ENCODE results near the gene H2BK1. TPM values are rescaled to one million over a fixed set of nuclear protein-coding genes. Genes with fewer than 3 reads are reported as not detected.

Gene H2BK1
- polyA plus RNA-seq, 1 experiment = not detected

GRCh38 chr7:151251689-151252560 is 41.6 kb upstream of the H2BK1 start:
- POLR2A ChIA-PET = interaction anchor here (0.6 to 1.6 kb wide), 5 partner anchors 9 to 90 kb away, joined by 3 to 7 read pairs (median 5); partner anchors contain the start of genes ABCF2 and NUB1
- CTCF ChIA-PET = interaction anchor here (0.6 to 3.1 kb wide), 7 partner anchors 8 to 141 kb away, joined by 3 to 16 read pairs (median 5); no protein-coding TSS in a partner anchor
- TF ChIP-seq, protein P1, sequence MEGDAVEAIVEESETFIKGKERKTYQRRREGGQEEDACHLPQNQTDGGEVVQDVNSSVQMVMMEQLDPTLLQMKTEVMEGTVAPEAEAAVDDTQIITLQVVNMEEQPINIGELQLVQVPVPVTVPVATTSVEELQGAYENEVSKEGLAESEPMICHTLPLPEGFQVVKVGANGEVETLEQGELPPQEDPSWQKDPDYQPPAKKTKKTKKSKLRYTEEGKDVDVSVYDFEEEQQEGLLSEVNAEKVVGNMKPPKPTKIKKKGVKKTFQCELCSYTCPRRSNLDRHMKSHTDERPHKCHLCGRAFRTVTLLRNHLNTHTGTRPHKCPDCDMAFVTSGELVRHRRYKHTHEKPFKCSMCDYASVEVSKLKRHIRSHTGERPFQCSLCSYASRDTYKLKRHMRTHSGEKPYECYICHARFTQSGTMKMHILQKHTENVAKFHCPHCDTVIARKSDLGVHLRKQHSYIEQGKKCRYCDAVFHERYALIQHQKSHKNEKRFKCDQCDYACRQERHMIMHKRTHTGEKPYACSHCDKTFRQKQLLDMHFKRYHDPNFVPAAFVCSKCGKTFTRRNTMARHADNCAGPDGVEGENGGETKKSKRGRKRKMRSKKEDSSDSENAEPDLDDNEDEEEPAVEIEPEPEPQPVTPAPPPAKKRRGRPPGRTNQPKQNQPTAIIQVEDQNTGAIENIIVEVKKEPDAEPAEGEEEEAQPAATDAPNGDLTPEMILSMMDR (IDR thresholded peaks at IDR 0.05; ENCODE audit: low read depth, low read length) = no peak

DNA sequence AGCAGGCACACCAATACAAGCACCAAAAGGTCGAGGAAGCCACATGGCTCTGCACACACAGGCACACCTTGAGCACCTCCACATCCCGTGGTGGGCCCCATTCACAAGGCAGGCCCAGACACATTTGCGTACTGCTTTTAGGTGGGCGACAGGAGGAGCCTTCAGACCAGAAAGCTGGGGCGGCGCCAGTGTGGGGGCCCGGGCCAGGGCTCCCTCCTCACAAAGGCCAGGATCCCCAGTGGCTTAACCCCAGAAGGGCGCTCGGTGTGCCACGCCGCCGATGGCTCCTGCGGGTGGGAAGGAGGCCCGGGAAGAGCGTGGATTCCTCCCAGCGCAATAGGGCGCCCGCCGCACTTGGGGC is 41.0 kb upstream of the H2BK1 start:
- ChIA-PET CTCF (interaction anchor here (0.5 to 3.1 kb wide), 4 partner anchors 8 to 141 kb away, joined by 3 to 16 read pairs (median 8); no protein-coding TSS in a partner anchor), POLR2A (interaction anchor here (0.5 to 1.6 kb wide), 5 partner anchors 8 to 113 kb away, joined by 3 to 6 read pairs (median 3); partner anchors contain the start of gene NUB1)
- TF ChIP-seq, protein P1 (IDR thresholded peaks at IDR 0.05; ENCODE audit: low read depth, low read length) = no peak
- Histone ChIP-seq H3K4me3 (ENCODE audit: low read depth, low read length) (peak overlapping the region; percentile 45), H3K9me3 (ENCODE audit: control insufficient read depth, insufficient read depth, low read length) (no peaks in the 10 kb centered on the region; the same call in 1 of the 2 replicates), H3K27me3 (ENCODE audit: control insufficient read depth, insufficient read depth, low read length) (peaks cover 5% of the 10 kb centered on the region), H3K27ac (ENCODE audit: low read depth, low read length) (peak overlapping the region; percentile 52)
- no peak for DNase-seq (ENCODE audit: low read depth, low spot score)

More at GRCh38 chr7:151251689-151252560, 41.6 kb upstream of the H2BK1 start:
- peak overlapping the region; percentile 61 for H3K4me3 ChIP-seq (ENCODE audit: low read depth, low read length)
- DNase-seq (ENCODE audit: low read depth, low spot score) = peak; percentile 33
- peaks cover 5% of the 10 kb centered on the region for H3K27me3 ChIP-seq (ENCODE audit: control insufficient read depth, insufficient read depth, low read length)
- no peaks in the 10 kb centered on the region; the same call in 1 of the 2 replicates for H3K9me3 ChIP-seq (ENCODE audit: control insufficient read depth, insufficient read depth, low read length)
- H3K27ac ChIP-seq (ENCODE audit: low read depth, low read length) = peak overlapping the region; percentile 85

DNA sequence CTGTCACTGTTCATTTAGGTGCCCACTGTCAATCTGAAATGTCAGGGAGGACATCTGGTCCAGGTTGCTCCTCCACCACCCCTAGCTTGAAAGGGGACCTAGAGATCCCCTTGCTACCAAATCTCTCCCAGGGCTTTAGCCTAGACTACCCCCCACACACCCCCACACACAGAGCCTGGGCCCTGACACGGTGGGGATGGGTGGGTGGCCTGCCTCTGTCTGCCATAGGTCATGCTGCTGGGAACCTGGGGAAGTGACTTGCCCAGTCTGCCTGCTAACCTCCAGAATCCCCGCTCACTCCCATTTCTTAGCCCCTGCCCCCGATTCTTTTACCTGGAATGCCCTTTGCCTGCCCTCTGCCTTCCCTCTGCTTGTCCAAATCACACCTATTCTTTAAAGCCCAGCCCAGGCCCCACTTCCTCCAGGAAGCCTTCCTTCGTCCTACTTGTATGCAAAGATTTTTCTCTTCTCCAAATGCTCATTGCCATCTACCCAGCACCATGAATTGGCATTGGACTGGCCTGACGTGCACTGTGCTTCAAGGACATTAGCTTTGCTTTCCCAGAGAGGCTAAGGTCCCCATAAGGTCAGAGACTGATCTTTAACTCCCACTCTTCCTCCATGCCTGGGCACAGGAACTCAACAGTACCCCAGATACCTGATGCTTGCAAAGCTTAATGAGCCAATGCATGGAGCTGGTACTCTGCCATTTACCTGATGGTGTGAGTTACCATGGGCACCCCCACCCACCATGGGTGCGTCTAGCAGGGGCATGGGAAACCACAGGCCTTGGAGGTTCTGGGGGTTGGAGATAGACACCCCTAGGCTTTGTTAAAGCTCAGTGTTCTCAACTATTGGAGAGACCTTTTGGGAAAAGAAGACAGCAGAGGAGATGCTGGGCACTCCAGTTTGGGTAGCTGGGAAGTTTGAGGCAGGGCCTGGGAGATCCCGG is 40.2 kb upstream of the H2BK1 start:
- peak overlapping the region; percentile 21 for H3K27ac ChIP-seq (ENCODE audit: low read depth, low read length)
- H3K9me3 ChIP-seq (ENCODE audit: control insufficient read depth, insufficient read depth, low read length) = no peaks in the 10 kb centered on the region; the same call in 1 of the 2 replicates
- H3K4me3 ChIP-seq (ENCODE audit: low read depth, low read length) = peak overlapping the region; percentile 45; the same call in 1 of the 2 replicates
- no peak for DNase-seq (ENCODE audit: low read depth, low spot score)
- CTCF ChIA-PET = interaction anchor here (0.5 to 3.1 kb wide), 2 partner anchors 52 to 65 kb away, joined by 3 to 10 read pairs; no protein-coding TSS in a partner anchor
- POLR2A ChIA-PET = interaction anchor here (0.5 kb wide), 1 partner anchor 112 kb away, joined by 3 read pairs; no protein-coding TSS in a partner anchor
- TF ChIP-seq, protein P1 (IDR thresholded peaks at IDR 0.05; ENCODE audit: low read depth, low read length) = no peak
- H3K27me3 ChIP-seq (ENCODE audit: control insufficient read depth, insufficient read depth, low read length) = peaks cover 5% of the 10 kb centered on the region

GRCh38 chr7:151249732-151250072 is 39.4 kb upstream of the H2BK1 start:
- TF ChIP-seq, protein P1 (IDR thresholded peaks at IDR 0.05; ENCODE audit: low read depth, low read length) = no peak
- DNase-seq (ENCODE audit: low read depth, low spot score) = no peak
- CTCF ChIA-PET = no interaction called here
- no peak overlapping the region for H3K27ac ChIP-seq (ENCODE audit: low read depth, low read length)
- H3K27me3 ChIP-seq (ENCODE audit: control insufficient read depth, insufficient read depth, low read length) = no peaks in the 10 kb centered on the region
- no peaks in the 10 kb centered on the region; the same call in 1 of the 2 replicates for H3K9me3 ChIP-seq (ENCODE audit: control insufficient read depth, insufficient read depth, low read length)
- no peak overlapping the region for H3K4me3 ChIP-seq (ENCODE audit: low read depth, low read length)
- POLR2A ChIA-PET = no interaction called here
